Breast epithelium (tissue), 3 donors: Measurements from ENCODE around the gene IMPA2.
"Not testable (repeated sequence)": the region's sequence is repeated elsewhere in the genome, so short reads cannot be mapped to it uniquely, and the experiment has no call there.

ENCODE experiments used
- CTCF ChIP-seq, 3 donors: fragments of 450-650 bp; IDR thresholded peaks; one replicate each; pipeline ENCODE4 v1.5.1; 2016 to 2017; ENCODE audit warnings: antibody characterized with exemption in 3 of 3, mild to moderate bottlenecking in 3 of 3, moderate library complexity in 3 of 3
- POLR2A ChIP-seq: fragments of 450-650 bp; IDR thresholded peaks from one replicate; pipeline ENCODE4 v1.6.1; 2016; ENCODE audit warnings: antibody characterized with exemption, mild to moderate bottlenecking, moderate library complexity

- not testable (repeated sequence) for TF ChIP-seq POLR2A; CTCF (IDR thresholded peaks at IDR 0.05)
These were observed 35.3 kb upstream of the IMPA2 start for GRCh38 chr18:11945834-11946659.
